Adrenal gland (tissue), 5 donors: Measurements from ENCODE around the gene OR1K1.

ENCODE experiments used
- CTCF ChIP-seq, 6 experiments: fragments of 450-650 bp in 4 of 6; fragments of 200-600 bp in 2 of 6; sonication (generic) in 1 of 6; IDR thresholded peaks; 1 replicate in 5 of 6; 2 replicates in 1 of 6; pipeline versions ENCODE4 v1.5.1 to v1.8.0; 2016 to 2021; ENCODE audit warnings: antibody characterized with exemption in 6 of 6, mild to moderate bottlenecking in 2 of 6, moderate library complexity in 1 of 6
- POLR2A ChIP-seq, 2 donors: fragments of 450-650 bp; IDR thresholded peaks; one replicate each; pipeline ENCODE4 v1.6.1; 2017; ENCODE audit warnings: antibody characterized with exemption in 2 of 2, mild to moderate bottlenecking in 2 of 2, moderate library complexity in 1 of 2
- donor health status: DM: no; HTN: no; CAD: no.

GRCh38 chr9:122822056-122822455, 22.1 kb downstream of the OR1K1 start:
- no peak for TF ChIP-seq CTCF (IDR thresholded peaks at IDR 0.05)
- TF ChIP-seq POLR2A (IDR thresholded peaks at IDR 0.05): no peak
